ENCODE results near the gene GCAT.

DNA sequence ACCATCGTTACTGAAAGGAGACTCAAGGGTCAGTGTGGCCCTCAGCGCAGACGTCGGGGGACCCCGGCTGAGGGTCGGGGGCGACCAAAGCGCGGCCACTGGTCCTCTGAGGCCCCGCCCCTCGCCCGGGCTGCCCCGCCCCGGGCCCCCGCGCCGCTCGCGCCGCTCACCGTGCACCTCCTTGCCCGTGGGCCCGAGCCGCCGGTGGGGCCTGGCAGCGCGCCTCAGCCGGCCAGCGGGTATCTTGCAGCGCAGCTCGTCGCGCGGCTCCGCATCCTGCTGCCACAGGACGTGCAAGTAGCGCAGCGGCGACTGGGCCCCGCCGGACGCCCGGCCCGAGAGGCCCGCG is 36.0 kb downstream of the GCAT start:
- TF ChIP-seq ZFP36 (IDR thresholded peaks at IDR 0.05; ENCODE audit: borderline replicate concordance, low read depth, low read length, partially characterized antibody) (no peak), ZNF629 (CRISPR knock-in tag; conservative IDR thresholded peaks at IDR 0.05) (no peak), SAP130 (CRISPR knock-in tag; IDR thresholded peaks at IDR 0.05; ENCODE audit: low read depth) (no peak), HOXA7 (CRISPR knock-in tag; IDR thresholded peaks at IDR 0.05) (no peak), ZNF547 (CRISPR knock-in tag; IDR thresholded peaks at IDR 0.05) (no peak), SMAD1 (CRISPR knock-in tag; IDR thresholded peaks at IDR 0.05; ENCODE audit: borderline replicate concordance, low read depth) (no peak), TCF7L2 (IDR thresholded peaks at IDR 0.05; ENCODE audit: low read depth, low read length) (no peak), MED8 (CRISPR knock-in tag; IDR thresholded peaks at IDR 0.05; ENCODE audit: insufficient replicate concordance) (no peak)
- TF ChIP-seq, protein P1, sequence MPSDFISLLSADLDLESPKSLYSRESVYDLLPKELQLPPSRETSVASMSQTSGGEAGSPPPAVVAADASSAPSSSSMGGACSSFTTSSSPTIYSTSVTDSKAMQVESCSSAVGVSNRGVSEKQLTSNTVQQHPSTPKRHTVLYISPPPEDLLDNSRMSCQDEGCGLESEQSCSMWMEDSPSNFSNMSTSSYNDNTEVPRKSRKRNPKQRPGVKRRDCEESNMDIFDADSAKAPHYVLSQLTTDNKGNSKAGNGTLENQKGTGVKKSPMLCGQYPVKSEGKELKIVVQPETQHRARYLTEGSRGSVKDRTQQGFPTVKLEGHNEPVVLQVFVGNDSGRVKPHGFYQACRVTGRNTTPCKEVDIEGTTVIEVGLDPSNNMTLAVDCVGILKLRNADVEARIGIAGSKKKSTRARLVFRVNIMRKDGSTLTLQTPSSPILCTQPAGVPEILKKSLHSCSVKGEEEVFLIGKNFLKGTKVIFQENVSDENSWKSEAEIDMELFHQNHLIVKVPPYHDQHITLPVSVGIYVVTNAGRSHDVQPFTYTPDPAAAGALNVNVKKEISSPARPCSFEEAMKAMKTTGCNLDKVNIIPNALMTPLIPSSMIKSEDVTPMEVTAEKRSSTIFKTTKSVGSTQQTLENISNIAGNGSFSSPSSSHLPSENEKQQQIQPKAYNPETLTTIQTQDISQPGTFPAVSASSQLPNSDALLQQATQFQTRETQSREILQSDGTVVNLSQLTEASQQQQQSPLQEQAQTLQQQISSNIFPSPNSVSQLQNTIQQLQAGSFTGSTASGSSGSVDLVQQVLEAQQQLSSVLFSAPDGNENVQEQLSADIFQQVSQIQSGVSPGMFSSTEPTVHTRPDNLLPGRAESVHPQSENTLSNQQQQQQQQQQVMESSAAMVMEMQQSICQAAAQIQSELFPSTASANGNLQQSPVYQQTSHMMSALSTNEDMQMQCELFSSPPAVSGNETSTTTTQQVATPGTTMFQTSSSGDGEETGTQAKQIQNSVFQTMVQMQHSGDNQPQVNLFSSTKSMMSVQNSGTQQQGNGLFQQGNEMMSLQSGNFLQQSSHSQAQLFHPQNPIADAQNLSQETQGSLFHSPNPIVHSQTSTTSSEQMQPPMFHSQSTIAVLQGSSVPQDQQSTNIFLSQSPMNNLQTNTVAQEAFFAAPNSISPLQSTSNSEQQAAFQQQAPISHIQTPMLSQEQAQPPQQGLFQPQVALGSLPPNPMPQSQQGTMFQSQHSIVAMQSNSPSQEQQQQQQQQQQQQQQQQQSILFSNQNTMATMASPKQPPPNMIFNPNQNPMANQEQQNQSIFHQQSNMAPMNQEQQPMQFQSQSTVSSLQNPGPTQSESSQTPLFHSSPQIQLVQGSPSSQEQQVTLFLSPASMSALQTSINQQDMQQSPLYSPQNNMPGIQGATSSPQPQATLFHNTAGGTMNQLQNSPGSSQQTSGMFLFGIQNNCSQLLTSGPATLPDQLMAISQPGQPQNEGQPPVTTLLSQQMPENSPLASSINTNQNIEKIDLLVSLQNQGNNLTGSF (CRISPR knock-in tag; IDR thresholded peaks at IDR 0.05) = no peak
- TF ChIP-seq, protein P2, sequence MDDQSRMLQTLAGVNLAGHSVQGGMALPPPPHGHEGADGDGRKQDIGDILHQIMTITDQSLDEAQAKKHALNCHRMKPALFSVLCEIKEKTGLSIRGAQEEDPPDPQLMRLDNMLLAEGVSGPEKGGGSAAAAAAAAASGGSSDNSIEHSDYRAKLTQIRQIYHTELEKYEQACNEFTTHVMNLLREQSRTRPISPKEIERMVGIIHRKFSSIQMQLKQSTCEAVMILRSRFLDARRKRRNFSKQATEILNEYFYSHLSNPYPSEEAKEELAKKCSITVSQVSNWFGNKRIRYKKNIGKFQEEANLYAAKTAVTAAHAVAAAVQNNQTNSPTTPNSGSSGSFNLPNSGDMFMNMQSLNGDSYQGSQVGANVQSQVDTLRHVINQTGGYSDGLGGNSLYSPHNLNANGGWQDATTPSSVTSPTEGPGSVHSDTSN (CRISPR knock-in tag; IDR thresholded peaks at IDR 0.05; ENCODE audit: borderline replicate concordance) = no peak
- TF ChIP-seq, protein P3, sequence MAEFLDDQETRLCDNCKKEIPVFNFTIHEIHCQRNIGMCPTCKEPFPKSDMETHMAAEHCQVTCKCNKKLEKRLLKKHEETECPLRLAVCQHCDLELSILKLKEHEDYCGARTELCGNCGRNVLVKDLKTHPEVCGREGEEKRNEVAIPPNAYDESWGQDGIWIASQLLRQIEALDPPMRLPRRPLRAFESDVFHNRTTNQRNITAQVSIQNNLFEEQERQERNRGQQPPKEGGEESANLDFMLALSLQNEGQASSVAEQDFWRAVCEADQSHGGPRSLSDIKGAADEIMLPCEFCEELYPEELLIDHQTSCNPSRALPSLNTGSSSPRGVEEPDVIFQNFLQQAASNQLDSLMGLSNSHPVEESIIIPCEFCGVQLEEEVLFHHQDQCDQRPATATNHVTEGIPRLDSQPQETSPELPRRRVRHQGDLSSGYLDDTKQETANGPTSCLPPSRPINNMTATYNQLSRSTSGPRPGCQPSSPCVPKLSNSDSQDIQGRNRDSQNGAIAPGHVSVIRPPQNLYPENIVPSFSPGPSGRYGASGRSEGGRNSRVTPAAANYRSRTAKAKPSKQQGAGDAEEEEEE (CRISPR knock-in tag; IDR thresholded peaks at IDR 0.05; ENCODE audit: borderline replicate concordance) = no peak
